ENCODE measurements around the gene STX1B. TPM values are rescaled to one million over a fixed set of nuclear protein-coding genes. Genes with fewer than 3 reads are reported as not detected.

Gene STX1B
- total RNA-seq, 1 donor from 2014 or later = 1.2 TPM

DNA sequence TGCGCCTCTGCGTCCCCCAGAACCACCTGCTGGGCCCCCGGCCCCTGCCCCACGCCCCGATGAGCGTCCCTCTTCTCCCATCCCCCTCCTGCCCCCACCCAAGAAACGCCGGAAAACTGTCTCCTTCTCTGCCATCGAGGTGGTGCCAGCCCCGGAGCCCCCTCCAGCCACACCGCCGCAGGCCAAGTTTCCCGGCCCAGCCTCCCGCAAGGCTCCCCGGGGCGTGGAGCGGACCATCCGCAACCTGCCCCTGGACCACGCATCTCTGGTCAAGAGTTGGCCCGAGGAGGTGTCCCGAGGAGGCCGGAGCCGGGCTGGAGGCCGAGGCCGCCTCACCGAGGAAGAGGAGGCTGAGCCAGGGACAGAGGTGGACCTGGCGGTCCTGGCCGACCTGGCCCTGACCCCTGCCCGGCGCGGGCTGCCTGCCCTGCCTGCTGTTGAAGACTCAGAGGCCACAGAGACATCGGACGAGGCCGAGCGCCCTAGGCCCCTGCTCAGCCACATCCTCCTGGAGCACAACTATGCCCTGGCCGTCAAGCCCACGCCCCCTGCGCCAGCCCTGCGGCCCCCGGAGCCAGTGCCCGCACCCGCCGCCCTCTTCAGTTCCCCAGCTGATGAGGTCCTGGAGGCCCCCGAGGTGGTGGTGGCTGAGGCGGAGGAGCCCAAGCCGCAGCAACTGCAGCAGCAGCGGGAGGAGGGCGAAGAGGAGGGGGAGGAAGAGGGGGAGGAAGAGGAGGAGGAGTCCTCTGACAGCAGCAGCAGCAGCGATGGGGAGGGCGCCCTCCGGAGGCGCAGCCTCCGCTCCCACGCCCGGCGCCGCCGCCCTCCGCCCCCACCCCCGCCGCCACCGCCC lies 31.0 kb downstream of the STX1B start:
- no peak for DNase-seq (ENCODE audit: low spot score)

DNA sequence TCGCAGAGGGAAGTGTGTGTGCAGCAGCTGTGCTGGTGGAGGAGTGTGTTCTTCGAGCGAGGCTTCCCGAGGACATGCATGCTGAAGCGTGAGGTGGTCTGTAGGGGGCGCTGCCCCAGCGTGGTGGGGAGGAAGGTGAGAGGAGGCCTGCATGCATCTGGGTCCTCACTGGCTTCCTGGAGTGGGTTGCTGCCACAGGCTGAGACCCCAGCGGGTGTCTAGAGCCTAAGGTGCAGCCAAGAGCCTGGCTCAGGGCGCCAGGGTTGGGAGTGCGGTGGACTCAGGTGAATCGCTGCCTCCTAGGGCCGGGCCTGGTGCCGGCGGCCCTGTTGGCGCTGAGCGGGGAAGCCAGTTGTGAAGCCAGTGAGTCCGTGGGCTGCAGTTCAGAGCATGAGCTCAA lies 32.9 kb downstream of the STX1B start:
- DNase-seq (ENCODE audit: low spot score) = no peak

DNA sequence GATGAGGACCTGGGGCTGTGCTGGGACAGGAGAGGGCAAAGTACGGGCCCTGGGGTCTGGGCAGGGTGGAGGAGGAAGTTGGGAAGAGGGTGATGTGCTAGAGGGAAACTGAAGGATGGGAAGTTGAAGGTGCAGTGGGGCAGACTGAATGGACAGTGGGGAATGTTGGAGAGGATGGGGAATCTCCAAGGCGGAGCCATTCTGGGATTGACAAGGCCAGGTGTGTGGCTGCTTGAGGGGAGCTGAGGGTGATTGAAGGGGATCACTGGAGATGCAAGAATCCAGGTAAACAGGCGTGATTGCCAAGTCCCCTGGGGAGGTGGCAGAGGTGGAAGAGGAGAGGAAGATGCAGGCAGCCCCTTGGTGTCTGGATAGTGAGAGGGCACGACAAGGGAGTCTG lies 34.0 kb downstream of the STX1B start:
- no peak for DNase-seq (ENCODE audit: low spot score)

DNA sequence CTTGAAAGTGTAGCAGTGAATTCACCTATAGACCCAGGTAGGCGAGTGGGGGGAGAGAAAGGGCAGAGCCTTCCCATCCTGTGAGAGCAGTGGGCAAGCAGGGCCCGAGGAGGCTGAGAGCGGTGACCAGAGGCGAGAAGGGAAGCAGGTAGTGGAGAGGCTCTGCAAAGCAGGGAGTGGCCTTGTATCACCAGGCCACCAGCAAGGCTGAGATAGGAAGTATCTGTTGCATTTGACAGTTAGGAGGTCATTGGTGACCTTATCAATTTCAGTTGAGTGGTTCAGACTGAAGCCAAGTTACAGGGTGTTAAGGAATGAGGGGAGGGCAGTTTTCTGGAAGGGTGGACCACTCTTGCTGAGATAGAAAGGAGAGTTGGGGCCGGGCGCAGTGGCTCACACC lies 36.1 kb downstream of the STX1B start:
- no peak for DNase-seq (ENCODE audit: low spot score)

DNA sequence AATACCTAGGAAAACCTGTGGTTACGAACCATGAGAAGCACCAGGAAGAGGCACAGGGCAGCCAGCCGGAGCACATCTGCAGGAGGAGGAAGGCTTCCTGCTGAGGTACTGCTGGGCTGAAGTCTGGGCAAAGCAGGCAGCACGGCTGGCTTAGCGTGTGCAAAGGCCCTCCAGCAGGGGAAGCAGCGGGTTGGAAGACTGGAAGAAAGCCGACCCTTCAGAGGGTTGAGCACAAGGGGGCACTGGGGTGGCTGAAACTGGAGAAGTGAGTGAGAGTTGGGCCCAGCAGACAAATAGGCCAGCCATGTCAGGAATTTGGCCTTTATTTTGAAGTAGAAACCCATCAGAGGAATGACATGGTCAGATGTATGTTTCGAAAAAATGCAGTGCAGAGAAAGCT lies 37.6 kb downstream of the STX1B start:
- no peak for DNase-seq (ENCODE audit: low spot score)

DNA sequence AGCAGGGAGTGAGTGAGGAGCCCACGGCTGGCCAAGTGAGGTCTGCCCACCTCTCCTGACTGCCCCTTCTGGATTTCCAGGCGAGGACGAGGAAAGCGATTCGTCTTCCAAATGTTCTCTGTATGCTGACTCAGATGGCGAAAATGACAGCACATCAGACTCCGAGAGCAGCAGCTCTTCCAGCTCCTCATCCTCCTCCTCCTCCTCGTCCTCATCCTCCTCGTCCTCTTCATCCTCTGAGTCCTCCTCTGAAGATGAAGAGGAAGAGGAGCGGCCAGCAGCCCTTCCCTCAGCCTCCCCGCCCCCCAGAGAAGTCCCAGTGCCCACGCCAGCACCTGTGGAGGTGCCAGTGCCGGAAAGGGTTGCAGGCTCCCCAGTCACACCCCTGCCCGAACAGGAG lies 39.1 kb downstream of the STX1B start:
- no peak for DNase-seq (ENCODE audit: low spot score)

DNA sequence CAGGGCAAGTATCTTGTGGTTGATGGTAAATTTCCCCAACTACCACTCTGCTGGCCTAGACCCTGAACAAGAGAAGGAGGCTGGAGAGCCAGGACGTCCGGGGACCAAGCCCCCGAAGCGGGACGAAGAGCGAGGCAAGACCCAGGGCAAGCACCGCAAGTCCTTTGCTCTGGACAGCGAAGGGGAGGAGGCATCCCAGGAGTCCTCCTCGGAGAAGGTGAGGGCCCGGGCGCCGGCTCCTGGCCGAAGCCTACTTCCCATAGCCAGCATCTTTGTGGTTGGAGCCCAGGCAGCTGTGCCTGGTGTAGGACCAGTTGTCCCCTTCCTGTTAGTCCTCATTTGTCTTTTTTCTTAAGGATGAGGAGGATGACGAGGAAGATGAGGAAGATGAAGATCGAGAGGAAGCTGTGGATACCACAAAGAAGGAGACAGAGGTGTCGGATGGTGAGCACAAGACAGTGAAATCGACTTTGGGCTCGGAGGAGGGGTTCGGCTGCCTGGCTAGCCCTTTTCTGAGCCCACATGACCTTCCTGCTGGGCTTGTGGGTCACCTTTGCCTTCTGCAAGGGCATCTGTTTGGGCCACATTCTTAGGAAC lies 41.1 kb downstream of the STX1B start:
- DNase-seq (ENCODE audit: low spot score) = no peak

DNA sequence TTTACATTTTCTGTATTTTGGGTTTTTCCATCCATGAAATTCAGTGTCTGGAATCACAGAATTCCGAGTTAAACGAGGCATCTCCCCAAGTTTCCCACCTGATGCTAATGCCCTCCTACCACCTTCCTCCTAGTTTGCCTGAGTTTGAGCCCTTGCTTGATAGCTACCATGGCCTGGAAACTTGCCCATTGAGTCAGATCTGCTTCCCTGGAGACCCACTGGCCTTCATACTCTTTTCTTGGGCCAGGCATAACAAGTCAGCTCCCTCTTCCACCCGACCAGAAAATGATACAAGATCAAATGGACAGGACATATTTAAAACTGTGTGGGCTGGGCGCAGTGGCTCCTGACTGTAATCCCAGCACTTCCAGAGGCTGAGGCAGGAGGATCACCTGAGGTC lies 42.6 kb downstream of the STX1B start:
- DNase-seq (ENCODE audit: low spot score) = no peak

DNA sequence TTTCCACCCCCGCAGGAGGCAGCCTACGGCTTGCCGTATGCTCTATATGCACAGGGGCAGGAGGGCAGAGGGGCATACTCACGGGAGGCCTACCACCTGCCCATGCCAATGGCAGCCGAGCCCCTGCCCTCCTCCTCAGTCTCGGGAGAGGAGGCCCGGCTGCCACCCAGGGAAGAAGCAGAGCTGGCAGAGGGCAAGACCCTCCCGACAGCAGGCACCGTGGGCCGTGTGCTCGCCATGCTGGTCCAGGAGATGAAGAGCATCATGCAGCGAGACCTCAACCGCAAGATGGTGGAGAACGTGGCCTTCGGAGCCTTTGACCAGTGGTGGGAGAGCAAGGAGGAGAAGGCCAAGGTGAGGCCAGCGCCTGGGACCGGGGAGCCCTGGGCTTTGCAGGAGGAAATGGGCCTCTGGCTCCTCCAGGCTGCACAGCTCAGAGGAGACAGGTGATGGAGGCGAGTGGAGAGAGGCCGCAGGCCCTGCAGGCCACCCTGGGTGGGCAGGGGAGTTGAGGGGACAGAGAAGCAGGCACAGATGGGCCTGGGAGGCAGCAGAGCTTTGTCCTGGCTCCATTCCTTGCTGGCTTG lies 44.3 kb downstream of the STX1B start:
- no peak for DNase-seq (ENCODE audit: low spot score)

DNA sequence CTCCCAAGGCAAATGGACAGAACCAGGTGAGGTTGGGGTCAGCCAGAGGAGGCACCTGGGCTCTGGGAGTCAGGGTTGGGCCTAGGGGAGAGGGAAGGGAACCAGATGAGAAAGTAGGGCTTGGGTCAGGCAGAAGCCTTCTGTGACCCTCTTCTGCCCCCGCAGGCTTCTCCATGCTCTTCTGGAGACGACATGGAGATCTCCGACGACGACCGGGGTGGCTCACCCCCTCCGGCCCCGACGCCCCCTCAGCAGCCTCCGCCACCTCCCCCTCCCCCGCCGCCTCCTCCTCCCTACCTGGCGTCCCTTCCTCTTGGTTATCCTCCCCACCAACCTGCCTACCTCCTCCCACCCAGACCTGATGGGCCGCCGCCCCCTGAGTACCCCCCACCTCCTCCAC lies 45.0 kb downstream of the STX1B start:
- no peak for DNase-seq (ENCODE audit: low spot score)

DNA sequence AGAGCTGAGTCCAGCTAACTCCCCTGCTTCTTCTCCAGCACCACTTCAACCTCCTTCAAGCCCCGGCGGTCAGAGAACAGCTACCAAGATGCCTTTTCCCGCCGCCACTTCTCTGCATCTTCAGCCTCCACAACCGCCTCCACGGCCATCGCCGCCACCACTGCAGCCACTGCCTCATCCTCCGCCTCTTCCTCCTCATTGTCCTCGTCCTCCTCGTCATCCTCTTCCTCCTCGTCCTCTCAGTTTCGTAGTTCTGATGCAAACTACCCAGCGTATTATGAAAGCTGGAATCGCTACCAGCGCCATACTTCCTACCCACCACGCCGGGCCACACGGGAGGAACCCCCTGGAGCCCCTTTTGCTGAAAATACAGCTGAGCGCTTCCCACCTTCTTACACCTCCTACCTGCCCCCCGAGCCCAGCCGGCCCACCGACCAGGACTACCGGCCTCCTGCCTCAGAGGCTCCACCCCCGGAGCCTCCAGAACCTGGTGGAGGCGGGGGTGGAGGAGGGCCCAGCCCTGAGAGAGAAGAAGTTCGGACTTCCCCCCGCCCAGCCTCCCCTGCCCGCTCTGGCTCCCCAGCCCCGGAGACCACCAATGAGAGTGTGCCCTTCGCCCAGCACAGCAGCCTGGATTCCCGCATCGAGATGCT lies 45.7 kb downstream of the STX1B start:
- DNase-seq (ENCODE audit: low spot score) = no peak

DNA sequence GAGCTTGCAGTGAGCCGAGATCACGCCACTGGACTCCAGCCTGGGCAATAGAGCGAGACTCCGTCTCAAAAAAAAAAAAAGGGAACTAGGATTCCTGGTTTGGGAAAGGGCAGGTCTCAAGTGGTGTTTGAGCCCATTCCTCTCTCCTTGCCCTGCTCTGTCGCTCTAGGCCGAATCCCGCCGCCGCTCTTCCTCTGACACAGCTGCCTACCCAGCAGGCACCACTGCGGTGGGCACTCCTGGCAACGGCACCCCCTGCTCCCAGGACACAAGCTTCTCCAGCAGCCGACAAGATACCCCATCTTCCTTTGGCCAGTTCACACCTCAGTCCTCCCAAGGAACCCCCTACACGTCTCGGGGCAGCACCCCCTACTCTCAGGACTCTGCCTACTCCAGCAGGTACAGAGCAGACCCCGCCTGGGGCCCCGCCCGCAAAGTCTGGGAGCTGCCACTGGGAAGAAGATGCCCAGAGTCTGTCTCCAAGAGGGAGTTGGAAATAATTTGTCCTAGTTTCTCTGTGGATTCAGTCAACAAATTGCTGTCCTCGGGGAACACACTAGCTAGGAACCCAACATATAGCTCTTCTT lies 46.4 kb downstream of the STX1B start:
- DNase-seq (ENCODE audit: low spot score) = no peak

DNA sequence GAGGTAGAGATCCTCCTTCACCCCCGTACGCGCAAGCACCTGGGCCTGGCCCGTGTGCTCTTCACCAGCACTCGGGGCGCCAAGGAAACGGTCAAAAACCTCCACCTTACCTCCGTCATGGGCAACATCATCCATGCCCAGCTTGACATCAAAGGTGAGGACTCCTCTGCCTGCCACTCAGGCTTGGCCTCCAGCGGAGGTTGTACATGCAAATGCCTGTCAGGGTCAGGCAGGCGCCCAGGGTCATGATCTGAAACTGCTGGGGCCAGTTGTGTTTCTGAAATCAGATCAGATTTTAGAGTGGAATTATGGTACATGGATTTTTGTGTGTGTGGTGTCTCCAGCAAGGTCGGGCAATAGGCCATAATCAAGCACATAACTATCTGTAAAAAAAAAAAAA lies 49.1 kb downstream of the STX1B start:
- DNase-seq (ENCODE audit: low spot score) = no peak

DNA sequence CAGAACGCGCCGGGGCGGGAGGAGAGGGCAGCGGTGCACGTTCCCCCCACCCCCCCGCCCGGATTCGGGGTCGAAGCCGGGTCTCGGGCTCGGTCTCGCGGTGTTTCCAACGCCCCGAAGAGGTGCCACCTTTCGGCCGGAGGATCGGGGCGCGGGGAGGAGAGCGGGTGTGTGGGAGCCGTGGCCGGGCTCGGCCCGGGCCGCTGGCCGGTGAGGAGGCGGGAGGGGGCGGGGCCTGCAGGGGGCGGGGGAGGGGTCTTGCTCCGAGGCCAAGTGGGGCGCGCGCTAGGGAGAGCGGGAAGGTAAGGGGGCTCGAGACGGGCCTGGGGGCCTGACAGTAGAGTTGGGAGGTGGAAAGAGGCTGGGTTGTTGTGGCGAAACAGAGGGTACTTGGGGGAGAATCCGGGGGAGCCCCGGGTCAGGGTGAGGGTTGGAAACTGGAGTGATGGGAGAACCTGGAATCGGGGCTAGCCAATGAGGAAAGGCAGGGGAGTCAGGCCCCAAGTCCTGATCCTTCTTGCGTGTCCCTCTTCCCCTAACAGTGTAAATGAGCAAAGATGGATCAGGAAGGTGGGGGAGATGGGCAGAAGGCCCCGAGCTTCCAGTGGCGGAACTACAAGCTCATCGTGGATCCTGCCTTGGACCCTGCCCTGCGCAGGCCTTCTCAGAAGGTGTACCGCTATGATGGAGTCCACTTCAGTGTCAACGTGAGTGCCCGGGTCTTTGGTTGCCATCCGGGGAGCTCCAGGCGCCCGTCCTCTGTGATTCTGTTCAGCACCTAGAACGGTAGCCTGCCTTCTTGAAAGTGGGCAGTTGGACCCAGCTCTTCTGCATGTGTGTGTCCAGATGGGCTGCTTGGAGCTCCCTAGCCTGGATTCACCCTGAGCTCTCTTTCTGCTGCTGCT lies 52.0 kb downstream of the STX1B start:
- DNase-seq (ENCODE audit: low spot score) = peak; percentile 38

DNA sequence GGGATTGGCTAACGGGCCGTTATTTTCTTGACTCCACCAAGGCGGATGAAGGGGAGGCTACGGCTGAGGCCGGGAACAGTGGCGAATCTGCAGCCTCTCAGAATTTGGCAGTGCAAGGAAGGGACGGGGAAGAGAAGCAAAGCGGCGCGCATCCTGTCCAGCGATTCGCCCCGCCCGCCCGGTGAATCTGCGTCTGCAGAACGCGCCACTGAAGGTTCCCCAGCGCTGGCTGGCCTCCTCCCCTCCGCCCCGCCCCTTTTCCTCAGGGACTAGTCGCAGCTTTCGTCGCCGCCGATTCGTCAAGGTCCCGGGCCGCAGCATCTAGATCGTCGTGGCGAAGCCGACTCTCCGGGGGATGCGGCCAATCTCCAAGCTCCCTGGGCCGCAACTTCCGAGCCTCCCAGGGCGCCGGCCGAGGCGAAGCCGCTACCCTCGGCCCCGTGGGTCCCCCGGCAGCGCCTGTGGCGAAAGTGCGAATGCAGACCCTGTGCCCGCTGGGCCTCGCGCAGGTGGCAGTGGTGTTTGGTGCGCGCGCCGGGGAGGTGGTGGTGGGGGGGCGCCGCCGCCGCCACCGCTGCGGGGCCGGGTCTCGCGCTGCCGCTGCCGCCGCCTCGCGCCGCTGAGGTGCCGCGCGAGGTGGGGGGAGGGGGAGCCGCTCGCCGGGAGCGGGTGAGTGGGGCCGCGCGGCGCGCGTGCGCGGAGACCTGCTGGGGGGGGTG lies 52.8 kb downstream of the STX1B start, which contains the start of gene SETD1A:
Gene SETD1A (plus strand): TSS at position 299 of the 719 bp plus-strand sequence. CDS start 978 bp downstream, outside the sequence.
- peak; percentile 99 for DNase-seq (ENCODE audit: low spot score)

DNA sequence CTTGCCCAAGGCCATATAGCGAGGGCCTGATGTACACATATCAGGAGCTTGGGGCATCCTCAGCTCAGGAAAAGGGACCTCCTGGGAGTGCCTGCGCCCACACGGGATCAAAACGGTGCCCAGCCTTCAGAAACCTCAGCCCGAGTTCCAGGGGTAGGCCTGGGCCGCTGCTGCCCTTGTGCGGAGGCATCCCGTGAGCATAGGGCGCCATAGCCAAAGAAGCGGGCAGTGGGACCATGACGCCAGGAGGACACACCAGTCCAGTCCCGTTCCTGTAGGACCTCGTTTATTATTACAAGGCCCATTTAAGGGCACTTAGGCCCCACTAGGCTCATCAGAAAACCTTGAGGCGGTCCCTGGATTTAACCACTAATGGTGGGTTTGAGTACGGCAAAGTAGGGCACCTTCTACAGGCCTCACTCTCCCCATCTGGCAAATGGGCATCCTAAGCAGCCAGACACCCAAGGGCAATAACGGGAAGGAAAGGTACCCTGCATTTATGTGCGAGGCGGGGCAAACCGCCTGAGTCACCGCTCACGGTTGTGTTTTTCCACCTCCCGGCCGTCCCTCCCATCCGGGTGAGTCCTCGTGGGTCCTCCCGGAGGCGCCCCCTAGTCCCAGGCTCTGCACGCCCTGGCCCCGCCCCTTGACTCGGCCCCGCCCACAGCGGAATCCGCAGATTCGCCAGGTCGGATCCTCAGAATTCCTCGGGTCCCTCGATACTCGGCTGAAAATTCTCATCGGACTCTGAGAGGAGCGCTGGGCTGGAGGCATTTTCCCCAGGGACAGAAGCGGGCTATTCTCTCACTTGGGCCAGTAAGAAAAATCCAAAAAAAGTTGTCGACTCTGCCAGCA lies 53.6 kb downstream of the STX1B start:
- peak; percentile 89 for DNase-seq (ENCODE audit: low spot score)

DNA sequence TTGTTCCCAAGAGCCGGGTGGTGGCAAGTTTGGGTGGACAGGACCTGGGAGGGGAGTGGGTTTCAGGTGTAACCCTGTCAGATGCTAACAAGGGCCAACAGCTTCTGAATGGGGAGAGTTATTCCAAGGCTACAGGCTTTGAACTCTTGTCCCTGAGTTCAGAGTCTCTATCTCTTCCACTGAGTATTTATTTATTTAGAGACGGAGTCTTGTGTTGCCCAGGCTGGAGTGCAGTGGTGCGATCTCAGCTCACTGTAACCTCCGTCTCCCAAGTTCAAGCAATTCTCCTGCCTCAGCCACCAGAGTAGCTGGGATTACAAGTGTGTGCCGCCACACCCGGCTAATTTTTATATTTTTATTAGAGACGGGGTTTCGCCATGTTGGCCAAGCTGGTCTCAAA lies 55.4 kb downstream of the STX1B start:
- DNase-seq (ENCODE audit: low spot score) = no peak

DNA sequence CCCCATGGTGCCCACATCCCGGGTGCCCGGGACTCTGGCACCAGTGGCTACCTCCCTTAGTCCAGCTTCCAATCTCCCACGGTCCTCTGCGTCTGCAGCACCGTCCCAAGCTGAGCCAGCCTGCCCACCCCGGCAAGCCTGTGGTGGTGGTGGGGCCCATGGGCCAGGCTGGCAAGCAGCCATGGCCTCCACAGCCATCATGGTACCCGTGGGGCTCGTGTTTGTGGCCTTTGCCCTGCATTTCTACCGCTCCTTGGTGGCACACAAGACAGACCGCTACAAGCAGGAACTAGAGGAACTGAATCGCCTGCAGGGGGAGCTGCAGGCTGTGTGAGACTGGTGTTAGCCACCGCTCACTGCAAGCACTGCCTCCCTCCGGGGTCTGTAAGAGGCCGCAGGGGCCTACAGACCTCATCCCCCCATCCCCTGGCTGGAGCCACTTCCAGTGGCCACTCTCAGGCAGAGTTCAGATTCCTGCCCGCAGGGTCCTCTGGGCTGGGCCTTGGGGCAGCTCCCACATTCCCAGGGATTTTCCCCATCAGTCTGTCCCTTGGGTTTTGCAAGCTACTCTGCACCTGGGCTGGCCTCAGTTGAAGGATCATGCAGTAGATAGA lies 56.8 kb downstream of the STX1B start:
- peak; percentile 57 for DNase-seq (ENCODE audit: low spot score)

DNA sequence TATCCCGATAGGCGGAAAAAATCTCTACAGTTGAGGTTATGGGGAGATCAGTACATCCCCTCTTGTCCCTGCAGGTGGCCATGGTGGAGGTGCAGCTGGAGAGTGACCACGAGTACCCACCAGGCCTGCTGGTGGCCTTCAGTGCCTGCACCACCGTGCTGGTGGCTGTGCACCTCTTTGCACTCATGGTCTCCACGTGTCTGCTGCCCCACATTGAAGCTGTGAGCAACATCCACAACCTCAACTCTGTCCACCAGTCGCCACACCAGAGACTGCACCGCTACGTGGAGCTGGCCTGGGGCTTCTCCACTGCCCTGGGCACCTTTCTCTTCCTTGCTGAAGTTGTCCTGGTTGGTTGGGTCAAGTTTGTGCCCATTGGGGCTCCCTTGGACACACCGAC lies 57.3 kb downstream of the STX1B start:
- DNase-seq (ENCODE audit: low spot score) = no peak

Measured in umbilical cord (tissue), 2 donors.